GM12872 (cell line): Measurements from ENCODE around the gene PPP1R3F.

Source experiments
- CTCF ChIP-seq: IDR thresholded peaks from 3 replicates; pipeline ENCODE4 v1.5.1; 2011; ENCODE audit warnings: low read depth, mild to moderate bottlenecking, low read length, moderate library complexity; ENCODE audit not compliant: insufficient read depth

Gene PPP1R3F

GRCh38 chrX:49242545-49243066 lies 27.0 kb upstream of the PPP1R3F start:
- no peak for TF ChIP-seq CTCF

- no peak for TF ChIP-seq CTCF
Observed at GRCh38 chrX:49243166-49243565, 26.4 kb upstream of the PPP1R3F start.

- no peak for TF ChIP-seq CTCF
Observed at GRCh38 chrX:49244207-49244606, 25.4 kb upstream of the PPP1R3F start.

- TF ChIP-seq CTCF: no peak
Observed at GRCh38 chrX:49246541-49246940, 23.1 kb upstream of the PPP1R3F start.

GRCh38 chrX:49247346-49247745 lies 22.2 kb upstream of the PPP1R3F start:
- no peak for TF ChIP-seq CTCF

GRCh38 chrX:49247916-49248811 lies 21.4 kb upstream of the PPP1R3F start:
- no peak for TF ChIP-seq CTCF

- TF ChIP-seq CTCF: no peak
Observed at GRCh38 chrX:49249071-49249470, 20.5 kb upstream of the PPP1R3F start.
